ENCODE data around the gene ANGPTL2.

DNA sequence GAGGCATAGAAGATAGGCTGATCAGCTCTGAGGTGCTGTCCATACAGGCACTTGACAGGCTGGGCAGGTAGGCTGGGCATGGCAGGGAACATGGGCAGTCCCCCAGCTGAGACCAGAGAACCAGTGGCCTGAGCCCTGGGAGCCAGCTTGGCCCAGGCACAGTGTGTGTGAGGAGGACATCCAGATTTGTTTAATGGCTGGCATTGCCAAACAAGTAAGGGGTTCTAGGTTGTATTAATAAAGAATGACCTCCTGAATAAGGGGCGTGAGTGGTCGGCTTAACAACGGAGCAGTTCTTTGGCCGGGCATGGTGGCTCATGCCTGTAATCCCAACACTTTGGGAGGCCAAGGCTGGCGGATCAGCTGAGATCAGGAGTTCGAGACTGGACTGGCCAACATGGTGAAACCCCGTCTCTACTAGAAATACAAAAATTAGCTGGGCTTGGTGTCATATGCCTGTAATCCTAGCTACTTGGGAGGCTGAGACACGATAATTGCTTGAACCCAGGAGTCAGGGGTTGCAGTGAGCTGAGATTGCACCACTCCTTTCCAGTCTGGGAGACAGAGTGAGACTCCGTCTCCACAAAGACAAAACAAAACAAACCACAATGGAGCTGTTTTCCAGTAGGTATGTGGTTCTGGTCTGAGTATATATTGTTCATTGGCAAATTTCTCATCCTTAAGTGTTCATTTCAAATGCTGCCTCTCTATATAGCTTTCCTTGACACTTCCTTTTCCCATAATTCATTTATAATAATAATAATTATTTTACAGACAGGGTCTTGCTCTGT, 56.2 kb downstream of the ANGPTL2 start:
- TF ChIP-seq POLR2A (IDR thresholded peaks at IDR 0.05; ENCODE audit: borderline replicate concordance, extremely low read depth, insufficient read depth, insufficient read length) (no peak), RAD21 (IDR thresholded peaks at IDR 0.05; ENCODE audit: low read depth) (no peak), EZH2phosphoT487 (IDR thresholded peaks at IDR 0.05; ENCODE audit: borderline replicate concordance) (no peak), TCF7L2 (IDR thresholded peaks at IDR 0.05; ENCODE audit: borderline replicate concordance, extremely low read depth, insufficient read depth, insufficient read length) (no peak), EGR1 (IDR thresholded peaks at IDR 0.05; ENCODE audit: low read depth) (no peak), EZH2 (IDR thresholded peaks at IDR 0.05) (no peak), JUND (IDR thresholded peaks at IDR 0.05) (no peak)
- TF ChIP-seq, protein P1, sequence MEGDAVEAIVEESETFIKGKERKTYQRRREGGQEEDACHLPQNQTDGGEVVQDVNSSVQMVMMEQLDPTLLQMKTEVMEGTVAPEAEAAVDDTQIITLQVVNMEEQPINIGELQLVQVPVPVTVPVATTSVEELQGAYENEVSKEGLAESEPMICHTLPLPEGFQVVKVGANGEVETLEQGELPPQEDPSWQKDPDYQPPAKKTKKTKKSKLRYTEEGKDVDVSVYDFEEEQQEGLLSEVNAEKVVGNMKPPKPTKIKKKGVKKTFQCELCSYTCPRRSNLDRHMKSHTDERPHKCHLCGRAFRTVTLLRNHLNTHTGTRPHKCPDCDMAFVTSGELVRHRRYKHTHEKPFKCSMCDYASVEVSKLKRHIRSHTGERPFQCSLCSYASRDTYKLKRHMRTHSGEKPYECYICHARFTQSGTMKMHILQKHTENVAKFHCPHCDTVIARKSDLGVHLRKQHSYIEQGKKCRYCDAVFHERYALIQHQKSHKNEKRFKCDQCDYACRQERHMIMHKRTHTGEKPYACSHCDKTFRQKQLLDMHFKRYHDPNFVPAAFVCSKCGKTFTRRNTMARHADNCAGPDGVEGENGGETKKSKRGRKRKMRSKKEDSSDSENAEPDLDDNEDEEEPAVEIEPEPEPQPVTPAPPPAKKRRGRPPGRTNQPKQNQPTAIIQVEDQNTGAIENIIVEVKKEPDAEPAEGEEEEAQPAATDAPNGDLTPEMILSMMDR (IDR thresholded peaks at IDR 0.05 in 2 of 3, conservative IDR thresholded peaks at IDR 0.05 in 1 of 3; ENCODE audit: borderline replicate concordance in 1 of 3, insufficient read depth in 1 of 3, low read depth in 2 of 3, low read length in 2 of 3) = no peak

All from HCT116 (cell line).